Occipital lobe (tissue), 3 donors: ENCODE measurements around the gene DCAF12L1. TPM values are rescaled to one million over a fixed set of nuclear protein-coding genes. Genes with fewer than 3 reads are reported as not detected.

ENCODE experiments used
- DNase-seq: peaks from one replicate; lab custom pipeline; 2025; lab: John Stamatoyannopoulos, UW
- small RNA-seq: library from RNA; depleted of rRNA; stranded (forward); fragments of <200 nt; gene quantifications from one replicate; pipeline ENCODE3, GENCODE V24; 2014
- total RNA-seq: library from RNA; depleted of rRNA; stranded (reverse); fragments of >200 nt; gene quantifications from one replicate; pipeline ENCODE4 v1.2.3, GENCODE V29; 2014

The DCAF12L1 gene
- total RNA-seq, result 0.47 TPM

DNA sequence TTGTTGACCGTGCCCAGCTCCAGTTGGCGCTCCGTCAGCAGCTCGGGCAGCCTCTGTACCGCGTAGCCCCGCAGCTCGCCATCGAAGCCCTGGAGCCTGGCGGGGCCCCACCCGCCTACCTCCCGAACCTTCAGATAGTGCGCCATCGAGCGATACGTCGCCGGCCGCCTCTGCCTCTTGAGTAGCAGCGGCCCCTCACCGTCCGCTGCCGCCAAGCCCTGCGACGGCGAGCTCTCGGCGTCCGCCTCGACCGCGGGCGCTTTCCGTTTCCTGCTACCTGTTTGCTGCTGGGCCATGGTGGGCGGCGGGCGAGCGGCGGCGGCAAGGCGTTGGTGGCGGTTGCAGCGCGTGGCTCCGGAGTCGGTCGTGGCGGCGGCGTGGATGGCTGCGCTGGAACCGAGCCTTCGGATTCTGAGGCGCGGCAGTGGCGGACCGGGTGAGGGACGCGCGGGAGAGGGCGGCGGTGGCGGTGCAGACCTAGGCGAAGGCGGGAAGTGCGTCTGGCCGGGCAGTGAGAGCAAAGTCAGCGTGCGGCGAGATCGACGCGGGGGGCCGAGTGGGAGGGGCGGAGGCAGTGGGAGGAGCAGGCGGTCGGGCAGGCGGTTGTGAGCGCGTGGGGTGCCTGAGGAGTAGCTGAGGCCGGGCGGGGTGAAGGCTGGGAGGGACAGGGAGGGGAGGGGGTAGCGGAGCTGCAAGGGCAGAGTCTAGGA, at the start of gene DCAF12L1:
DCAF12L1 (minus strand) TSS at position 502 of the 710 bp plus-strand sequence; CDS start at position 296, 206 bp downstream.
- DNase-seq, result no peak

DNA sequence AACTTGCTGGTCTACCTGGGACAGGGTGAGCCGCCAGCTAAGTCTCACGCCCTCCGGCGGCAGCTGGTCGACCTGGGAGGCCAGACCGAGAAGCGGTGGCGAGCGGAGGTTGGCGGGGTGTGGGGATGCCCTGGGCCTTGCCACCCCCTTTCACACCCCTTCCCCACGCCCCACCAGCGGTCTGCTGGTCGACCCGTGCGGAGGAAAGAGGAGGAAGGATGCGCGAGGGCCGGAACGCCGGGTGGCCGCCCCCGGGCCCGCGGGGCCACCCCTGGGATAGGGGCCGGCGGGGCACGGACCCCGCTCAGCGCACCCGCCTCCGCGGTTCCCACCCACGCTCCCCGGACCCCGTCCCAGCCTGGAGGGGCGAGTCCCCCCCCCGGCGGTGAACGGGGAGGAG, 28.3 kb upstream of the DCAF12L1 start:
- no peak for DNase-seq

DNA sequence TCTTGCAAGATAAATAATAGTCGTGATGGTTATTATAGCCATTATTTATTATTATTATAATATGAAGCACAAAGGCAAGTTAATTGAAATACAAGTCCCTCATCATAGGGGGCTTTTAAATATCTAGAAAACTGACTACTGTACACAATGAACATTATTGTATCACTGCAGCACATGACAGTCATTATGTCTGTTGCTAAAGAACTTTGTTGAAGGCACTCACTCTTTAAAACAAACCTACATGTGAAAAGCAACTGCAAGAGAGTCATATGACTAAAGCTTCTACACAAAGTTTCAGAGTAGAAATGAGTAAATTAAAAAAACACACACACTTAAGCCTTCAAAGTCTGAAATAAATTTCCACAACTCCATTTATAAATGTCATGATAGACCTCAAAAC, 23.3 kb upstream of the DCAF12L1 start:
- no peak for DNase-seq

DNA sequence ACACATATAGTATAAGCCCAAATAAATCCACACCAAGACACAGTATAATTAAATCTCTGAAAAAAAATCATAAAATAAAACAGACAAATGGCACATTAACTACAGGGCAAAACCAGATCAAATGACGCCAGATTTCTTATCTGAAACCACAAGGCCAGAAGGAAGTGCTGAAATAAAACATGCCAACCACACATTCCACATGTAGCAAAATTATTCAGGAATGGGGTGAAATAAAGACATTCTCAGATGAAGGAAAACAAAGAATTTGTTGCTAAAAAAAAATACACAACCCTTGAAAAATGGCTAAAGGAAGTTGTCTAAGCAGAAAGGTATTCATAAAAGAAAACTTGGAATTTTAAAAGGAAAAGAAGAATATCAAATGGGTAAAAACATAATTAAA, 4.5 kb upstream of the DCAF12L1 start:
- DNase-seq, result no peak

DNA sequence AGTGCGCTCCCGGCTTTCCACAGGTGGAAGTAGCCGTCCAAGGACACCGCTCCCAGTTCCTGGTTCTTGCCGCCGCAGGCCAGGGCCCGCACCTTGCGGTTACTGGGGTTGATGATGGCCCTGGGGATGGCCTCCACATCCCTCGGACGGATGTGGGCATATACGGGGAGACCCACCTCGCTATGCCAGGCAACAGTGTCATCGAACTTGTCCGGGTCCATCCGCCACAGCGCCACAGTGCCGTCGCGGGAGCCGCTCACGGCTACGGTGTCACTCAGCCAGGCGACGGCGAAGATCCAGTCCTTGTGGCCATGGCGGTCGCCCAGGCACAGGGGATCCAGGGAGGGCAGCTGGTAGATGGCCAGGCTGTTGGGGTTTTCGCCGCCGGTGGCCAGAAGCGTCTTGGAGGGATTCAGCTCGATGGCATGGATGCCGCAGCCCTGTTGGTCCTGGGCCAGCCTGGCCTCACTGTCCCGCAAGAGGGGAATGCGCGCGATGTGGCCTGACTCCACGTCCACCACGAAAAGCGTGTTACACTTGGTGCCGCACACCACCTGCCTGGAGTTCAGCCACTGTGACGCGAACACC, 795 bp downstream of the DCAF12L1 start:
- no peak for DNase-seq

DNA sequence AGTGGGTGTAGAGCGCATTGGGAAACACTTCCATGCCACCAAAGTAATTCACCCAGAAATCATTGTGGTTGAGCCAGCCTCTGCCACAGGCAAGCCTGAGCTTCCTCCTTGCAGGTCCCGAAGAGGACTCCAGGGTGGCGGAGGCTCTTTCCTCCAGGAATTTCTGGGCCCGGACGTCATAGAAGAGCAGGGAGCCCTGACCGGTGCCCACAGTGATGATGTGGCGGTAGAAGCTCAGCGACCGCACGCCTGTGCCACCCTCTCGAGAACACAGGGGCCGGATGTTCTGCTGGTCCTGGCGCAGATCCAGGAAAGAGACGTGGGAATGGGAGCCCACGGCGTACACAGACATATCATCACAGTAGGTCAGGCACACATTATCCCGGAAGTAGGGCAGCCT, 1.3 kb downstream of the DCAF12L1 start:
- DNase-seq, result no peak

DNA sequence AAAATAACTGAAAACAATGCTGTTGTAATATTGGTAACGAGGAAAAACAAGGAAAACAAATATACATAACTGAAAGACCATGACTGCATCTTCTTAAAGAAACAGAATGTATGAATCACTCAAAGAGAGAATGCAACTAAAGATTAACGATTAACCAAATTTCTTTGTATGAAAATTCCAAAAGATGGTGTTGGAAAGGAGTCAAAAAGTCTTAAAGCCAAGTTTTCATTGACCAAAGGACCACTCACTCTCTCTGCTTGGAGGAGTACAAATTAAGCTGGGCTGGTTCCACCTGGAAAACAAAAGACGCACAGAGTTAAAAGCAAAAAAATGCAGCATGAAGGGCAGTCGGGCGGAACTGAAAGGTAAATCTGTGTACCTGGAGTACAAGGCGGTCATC, 1.8 kb downstream of the DCAF12L1 start:
- DNase-seq, result no peak

DNA sequence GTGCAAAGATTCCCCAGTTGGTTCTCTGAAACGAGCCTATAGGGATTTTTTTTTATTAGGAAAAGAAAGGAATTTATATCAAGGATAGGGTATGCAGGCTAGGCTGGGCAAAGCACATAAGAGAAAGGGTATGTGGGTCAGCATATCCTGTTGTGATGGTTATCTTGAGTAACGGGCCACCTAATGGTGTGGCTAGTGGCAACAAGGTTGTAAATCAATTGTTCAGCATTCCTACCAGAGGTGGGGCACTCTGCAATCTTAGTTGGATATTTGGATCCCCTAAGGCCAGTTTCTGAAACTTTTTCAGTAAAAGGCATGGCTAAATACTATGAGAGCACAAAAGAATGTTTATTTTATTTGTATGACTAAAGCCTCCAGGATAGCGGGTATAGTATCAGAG, 42.7 kb downstream of the DCAF12L1 start:
- DNase-seq, result no peak

Small RNA genes lying within 50 kb of the gene (small RNA-seq; reads per million reads assigned to genes)
- not detected for gene Z69908.1
